Testis (tissue), 3 donors: ENCODE data around the gene ZNF500. TPM values are rescaled to one million over a fixed set of nuclear protein-coding genes. Genes with fewer than 3 reads are reported as not detected.
"Not testable (repeated sequence)": the region's sequence is repeated elsewhere in the genome, so short reads cannot be mapped to it uniquely, and the experiment has no call there.

Experiments used
- DNase-seq: peaks from one replicate; pipeline ENCODE4 v3.0.0-alpha.2; 2019
- H3K27ac ChIP-seq, 2 donors: fragments of 200-600 bp; sonication (generic); one replicate each; pipeline ENCODE4 v1.5.1; 2019
- H3K27me3 ChIP-seq: fragments of 200-600 bp; sonication (generic); one replicate; pipeline ENCODE4 v1.5.1; 2019
- H3K36me3 ChIP-seq: fragments of 200-600 bp; sonication (generic); one replicate; pipeline ENCODE4 v1.5.1; 2017; ENCODE audit warnings: low read depth; ENCODE audit errors: missing control alignments
- H3K4me1 ChIP-seq: fragments of 200-600 bp; sonication (generic); one replicate; pipeline ENCODE4 v1.5.1; 2019
- H3K4me3 ChIP-seq, 2 donors: fragments of 200-600 bp; sonication (generic); one replicate each; pipeline ENCODE4 v1.5.1; 2017 to 2019
- H3K9me3 ChIP-seq: fragments of 200-600 bp; sonication (generic); one replicate; pipeline ENCODE4 v1.5.1; 2017
- POLR2A ChIP-seq: fragments of 450-650 bp; IDR thresholded peaks from one replicate; pipeline ENCODE4 v1.6.1; 2017; ENCODE audit warnings: antibody characterized with exemption, mild to moderate bottlenecking, moderate library complexity
- WGBS, 2 donors: methylation state at CpG; one replicate each; pipeline ENCODE4 v1.1.5; 2018; 5-methylcytosine and 5-hydroxymethylcytosine counted together
- intact Hi-C: fragments of 100-400 bp; cut with DNase I; formaldehyde crosslinking; loops from one replicate; pipeline ENCODE4 v1.15.1; 2023; ENCODE audit warnings: low total_unique reads
- polyA plus RNA-seq: library from polyadenylated mRNA; stranded (reverse); fragments of 350-450 nt; fragmentation: Illumina TruSeq; extraction: RNeasy Lipid Tissue Mini Kit (QIAGEN cat#74804); gene quantifications from one replicate; pipeline ENCODE4 v1.2.3, GENCODE V29; 2014; ENCODE audit warnings: low read depth, low replicate concordance; ENCODE audit not compliant: insufficient read depth
- total RNA-seq, 2 donors: library from RNA; depleted of rRNA; stranded (reverse); fragments of >200 nt; gene quantifications; one replicate each; pipeline ENCODE4 v1.2.3, GENCODE V29; 2016
- TF ChIP-seq, protein P1 (sequence below), 3 experiments: fragments of 450-650 bp in 2 of 3; fragments of 200-600 bp in 1 of 3; sonication (generic) in 1 of 3; IDR thresholded peaks; one replicate each; pipeline ENCODE4 v1.5.1; 2016 to 2019; ENCODE audit warnings: antibody characterized with exemption in 3 of 3, mild to moderate bottlenecking in 2 of 3, moderate library complexity in 1 of 3

ZNF500 gene
- total and polyA plus RNA-seq, 3 donors from 2014 or later = 12.5 to 24.9 (median 24.3) TPM

GRCh38 chr16:4787068-4787467 lies 20.1 kb upstream of the ZNF500 start:
- no peak for DNase-seq
- Histone ChIP-seq H3K4me1 (no peaks in the 10 kb centered on the region), H3K9me3 (no peaks in the 10 kb centered on the region), H3K27ac (no peak overlapping the region), H3K27me3 (no peaks in the 10 kb centered on the region), H3K4me3 (no peak overlapping the region), H3K36me3 (no peaks in the 10 kb centered on the region)
- TF ChIP-seq, protein P1, sequence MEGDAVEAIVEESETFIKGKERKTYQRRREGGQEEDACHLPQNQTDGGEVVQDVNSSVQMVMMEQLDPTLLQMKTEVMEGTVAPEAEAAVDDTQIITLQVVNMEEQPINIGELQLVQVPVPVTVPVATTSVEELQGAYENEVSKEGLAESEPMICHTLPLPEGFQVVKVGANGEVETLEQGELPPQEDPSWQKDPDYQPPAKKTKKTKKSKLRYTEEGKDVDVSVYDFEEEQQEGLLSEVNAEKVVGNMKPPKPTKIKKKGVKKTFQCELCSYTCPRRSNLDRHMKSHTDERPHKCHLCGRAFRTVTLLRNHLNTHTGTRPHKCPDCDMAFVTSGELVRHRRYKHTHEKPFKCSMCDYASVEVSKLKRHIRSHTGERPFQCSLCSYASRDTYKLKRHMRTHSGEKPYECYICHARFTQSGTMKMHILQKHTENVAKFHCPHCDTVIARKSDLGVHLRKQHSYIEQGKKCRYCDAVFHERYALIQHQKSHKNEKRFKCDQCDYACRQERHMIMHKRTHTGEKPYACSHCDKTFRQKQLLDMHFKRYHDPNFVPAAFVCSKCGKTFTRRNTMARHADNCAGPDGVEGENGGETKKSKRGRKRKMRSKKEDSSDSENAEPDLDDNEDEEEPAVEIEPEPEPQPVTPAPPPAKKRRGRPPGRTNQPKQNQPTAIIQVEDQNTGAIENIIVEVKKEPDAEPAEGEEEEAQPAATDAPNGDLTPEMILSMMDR (IDR thresholded peaks at IDR 0.05) = no peak
- TF ChIP-seq POLR2A = no peak
- 96% methylated on average over 8 of the region's 8 CpGs for WGBS, 2 donors
- intact Hi-C loops = no loop called here

DNA sequence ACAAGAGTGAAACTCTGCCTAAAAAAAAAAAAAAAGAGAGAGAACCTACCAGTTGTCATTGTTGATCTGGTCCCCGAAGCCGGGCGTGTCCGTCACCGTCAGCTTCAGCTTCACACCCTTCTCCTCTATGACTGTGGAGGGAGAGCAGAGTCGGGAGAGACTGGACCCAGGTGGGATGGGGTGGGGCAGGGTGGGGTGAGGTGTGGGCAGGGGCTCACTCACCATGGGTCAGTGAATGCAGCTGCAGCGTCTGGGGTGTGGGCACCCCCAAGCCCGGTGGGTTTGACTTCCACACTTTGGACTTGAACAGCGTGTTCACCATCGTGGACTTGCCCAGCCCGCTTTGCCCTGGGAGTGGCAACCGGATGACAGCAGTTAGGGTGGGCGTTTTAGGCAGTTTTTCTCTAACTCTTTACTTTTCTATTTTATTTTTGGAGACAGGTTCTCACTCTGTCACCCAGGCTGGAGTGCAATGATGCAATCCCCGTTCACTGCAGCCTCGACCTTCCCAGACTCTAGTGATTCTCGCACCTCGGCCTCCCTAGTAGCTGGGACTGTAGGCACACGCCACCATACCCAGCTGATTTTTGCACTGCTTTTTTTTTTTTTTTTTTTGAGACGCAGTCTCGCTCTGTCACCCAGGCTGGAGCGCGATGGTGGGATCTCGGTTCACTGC lies 18.9 kb upstream of the ZNF500 start:
- no peak overlapping the region for H3K27ac ChIP-seq
- no peaks in the 10 kb centered on the region for H3K4me1 ChIP-seq
- 85 to 94% methylated on average over 20 to 23 of the region's 23 CpGs for WGBS, 2 donors
- intact Hi-C loops = no loop called here
- H3K27me3 ChIP-seq = no peaks in the 10 kb centered on the region
- H3K4me3 ChIP-seq = no peak overlapping the region
- TF ChIP-seq, protein P1 (IDR thresholded peaks at IDR 0.05) = no peak
- TF ChIP-seq POLR2A = no peak
- DNase-seq = no peak
- no peaks in the 10 kb centered on the region for H3K9me3 ChIP-seq
- H3K36me3 ChIP-seq = no peaks in the 10 kb centered on the region

GRCh38 chr16:4784444-4784987 lies 17.6 kb upstream of the ZNF500 start:
- intact Hi-C loops, H3K4me3 ChIP-seq, H3K27me3 ChIP-seq, DNase-seq, H3K36me3 ChIP-seq, H3K9me3 ChIP-seq, H3K4me1 ChIP-seq, H3K27ac ChIP-seq: not testable (repeated sequence)
- 92% methylated on average over 14 of the region's 14 CpGs for WGBS, 2 donors

DNA sequence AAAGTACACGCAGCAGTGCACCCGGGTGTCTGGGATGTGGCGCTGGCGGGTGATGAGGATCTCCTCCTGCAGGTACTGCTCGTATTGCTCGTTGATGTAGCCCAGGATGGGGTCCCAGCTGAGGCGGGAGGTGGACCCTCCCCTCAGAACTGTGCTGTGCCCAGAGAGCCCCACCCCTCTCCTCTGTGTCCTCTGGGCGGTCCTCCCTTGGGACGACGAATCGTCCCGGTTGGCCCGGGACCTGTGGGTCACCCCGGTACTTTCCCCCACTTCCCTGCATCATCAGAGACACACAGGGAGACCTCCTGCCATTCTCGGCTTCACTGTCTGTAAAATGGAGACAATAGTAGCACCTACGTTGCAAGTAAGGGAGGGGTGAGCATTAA lies 17.0 kb upstream of the ZNF500 start:
- Histone ChIP-seq H3K36me3 (no peaks in the 10 kb centered on the region), H3K27me3 (no peaks in the 10 kb centered on the region)

DNA sequence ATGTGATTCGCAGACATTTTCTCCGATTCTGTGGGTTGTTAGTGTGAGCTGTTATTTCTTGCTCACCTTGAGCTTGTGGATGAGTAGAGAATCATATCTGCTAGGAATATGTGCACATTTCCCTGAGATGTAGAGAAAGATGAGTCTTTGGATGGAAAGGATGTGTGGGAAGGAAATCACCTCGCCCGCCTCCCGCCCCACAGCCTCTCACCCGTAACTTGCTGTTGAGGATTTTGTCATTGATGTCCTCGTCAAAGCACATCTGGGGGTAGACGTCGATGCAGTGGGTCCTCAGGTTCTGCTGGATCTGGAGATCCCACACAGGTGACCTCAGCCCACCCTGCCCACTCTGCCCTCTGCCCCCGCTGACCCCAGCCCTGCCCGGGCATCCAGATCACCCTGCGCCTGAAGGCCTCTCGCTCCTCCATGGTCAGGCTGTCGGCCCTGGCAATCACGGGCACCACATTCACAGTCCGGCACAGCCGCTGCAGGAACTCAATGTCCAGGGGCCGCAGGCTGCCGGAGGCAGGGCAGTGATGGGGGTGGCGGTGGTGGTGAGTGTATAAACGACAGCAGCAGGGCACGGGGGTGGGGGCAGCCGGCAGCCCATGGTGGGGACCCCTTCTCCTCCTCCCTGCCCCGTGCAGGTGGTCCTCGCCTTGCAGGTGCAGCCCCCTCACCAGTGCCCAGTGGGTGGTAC lies 16.4 kb upstream of the ZNF500 start:
- H3K27ac ChIP-seq = no peak overlapping the region
- intact Hi-C loops = no loop called here
- no peak for TF ChIP-seq POLR2A
- TF ChIP-seq, protein P1 (IDR thresholded peaks at IDR 0.05) = no peak
- H3K4me1 ChIP-seq = no peaks in the 10 kb centered on the region
- H3K27me3 ChIP-seq = no peaks in the 10 kb centered on the region
- no peak for DNase-seq
- no peaks in the 10 kb centered on the region for H3K9me3 ChIP-seq
- no peak overlapping the region for H3K4me3 ChIP-seq
- WGBS, 2 donors = 92 to 98% methylated on average over 14 to 25 of the region's 25 CpGs
- H3K36me3 ChIP-seq = no peaks in the 10 kb centered on the region

More for the DNA sequence above, 17.0 kb upstream of the ZNF500 start:
- no peak overlapping the region for H3K27ac ChIP-seq
- no peaks in the 10 kb centered on the region for H3K4me1 ChIP-seq
- no peak for DNase-seq
- intact Hi-C loops = no loop called here
- no peak overlapping the region for H3K4me3 ChIP-seq
- WGBS, 2 donors = 70 to 73% methylated on average over 10 to 16 of the region's 16 CpGs
- TF ChIP-seq, protein P1 (IDR thresholded peaks at IDR 0.05) = no peak
- TF ChIP-seq POLR2A = no peak
- no peaks in the 10 kb centered on the region for H3K9me3 ChIP-seq
